Right atrium auricular region (tissue), 2 donors: ENCODE measurements around the gene GRAP2. TPM values are rescaled to one million over a fixed set of nuclear protein-coding genes. Genes with fewer than 3 reads are reported as not detected.

Experiments used
- DNase-seq: peaks from one replicate; pipeline ENCODE4 v3.0.0-alpha.2; 2019; ENCODE audit warnings: low spot score
- H3K27ac ChIP-seq, 2 donors: fragments of 200-600 bp; sonication (generic); 1 replicate in 1 of 2; 2 replicates in 1 of 2; pipeline ENCODE4 v1.5.1; 2016 to 2019
- H3K27me3 ChIP-seq, 2 donors: fragments of 200-600 bp; sonication (generic); one replicate each; pipeline versions ENCODE4 v1.5.1 to v1.6.0; 2017 to 2019
- H3K36me3 ChIP-seq: fragments of 200-600 bp; sonication (generic); one replicate; pipeline ENCODE4 v1.5.1; 2016
- H3K4me1 ChIP-seq, 2 donors: fragments of 200-600 bp; sonication (generic); one replicate each; pipeline versions ENCODE4 v1.5.1 to v1.6.0; 2017 to 2019
- H3K4me3 ChIP-seq, 2 donors: fragments of 200-600 bp; sonication (generic); 1 replicate in 1 of 2; 2 replicates in 1 of 2; pipeline ENCODE4 v1.5.1; 2017 to 2019; ENCODE audit warnings: mild to moderate bottlenecking in 1 of 2, moderate library complexity in 1 of 2
- H3K9me3 ChIP-seq, 2 donors: fragments of 200-600 bp; sonication (generic); one replicate each; pipeline ENCODE4 v1.5.1; 2019
- total RNA-seq, 2 donors: library from RNA; depleted of rRNA; stranded (reverse); fragments of >200 nt; gene quantifications; one replicate each; pipeline ENCODE4 v1.1.0, GENCODE V29; 2016
- TF ChIP-seq, protein P1 (sequence below), 2 donors: fragments of 200-600 bp; sonication (generic); IDR thresholded peaks; one replicate each; pipeline ENCODE4 v1.5.1; 2019; ENCODE audit warnings: antibody characterized with exemption in 2 of 2

Gene GRAP2
- total RNA-seq, 2 donors from 2014 or later, result 1.3 to 2.4 TPM

DNA sequence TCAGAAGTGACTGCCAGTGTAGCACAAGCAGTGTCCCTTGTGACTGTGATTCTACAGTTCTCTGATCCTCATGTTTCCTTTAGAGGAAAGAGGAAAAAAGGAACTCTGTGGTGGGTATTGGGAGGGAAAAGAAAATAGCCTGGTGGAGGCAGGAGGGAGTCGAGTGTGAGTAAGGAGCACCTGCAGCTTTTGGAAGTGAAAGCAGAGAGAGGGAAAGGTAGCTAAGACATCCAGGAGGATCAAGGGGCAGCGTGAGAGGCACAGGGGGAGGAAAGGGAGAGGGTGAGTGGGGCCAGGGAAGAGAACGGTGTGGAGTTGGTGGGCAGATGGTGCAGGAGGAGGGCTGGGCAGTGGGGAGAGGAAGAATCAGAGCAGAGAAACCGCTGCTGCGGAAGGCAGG lies 71.8 kb downstream of the GRAP2 start:
- TF ChIP-seq, protein P1, sequence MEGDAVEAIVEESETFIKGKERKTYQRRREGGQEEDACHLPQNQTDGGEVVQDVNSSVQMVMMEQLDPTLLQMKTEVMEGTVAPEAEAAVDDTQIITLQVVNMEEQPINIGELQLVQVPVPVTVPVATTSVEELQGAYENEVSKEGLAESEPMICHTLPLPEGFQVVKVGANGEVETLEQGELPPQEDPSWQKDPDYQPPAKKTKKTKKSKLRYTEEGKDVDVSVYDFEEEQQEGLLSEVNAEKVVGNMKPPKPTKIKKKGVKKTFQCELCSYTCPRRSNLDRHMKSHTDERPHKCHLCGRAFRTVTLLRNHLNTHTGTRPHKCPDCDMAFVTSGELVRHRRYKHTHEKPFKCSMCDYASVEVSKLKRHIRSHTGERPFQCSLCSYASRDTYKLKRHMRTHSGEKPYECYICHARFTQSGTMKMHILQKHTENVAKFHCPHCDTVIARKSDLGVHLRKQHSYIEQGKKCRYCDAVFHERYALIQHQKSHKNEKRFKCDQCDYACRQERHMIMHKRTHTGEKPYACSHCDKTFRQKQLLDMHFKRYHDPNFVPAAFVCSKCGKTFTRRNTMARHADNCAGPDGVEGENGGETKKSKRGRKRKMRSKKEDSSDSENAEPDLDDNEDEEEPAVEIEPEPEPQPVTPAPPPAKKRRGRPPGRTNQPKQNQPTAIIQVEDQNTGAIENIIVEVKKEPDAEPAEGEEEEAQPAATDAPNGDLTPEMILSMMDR (IDR thresholded peaks at IDR 0.05), result no peak
- Histone ChIP-seq H3K4me1 (peaks cover 0 to 23% of the 10 kb centered on the region in 2 donors), H3K36me3 (no peaks in the 10 kb centered on the region), H3K4me3 (no peak overlapping the region), H3K27ac (no peak overlapping the region), H3K9me3 (no peaks in the 10 kb centered on the region), H3K27me3 (no peaks in the 10 kb centered on the region)
- DNase-seq, result no peak

DNA sequence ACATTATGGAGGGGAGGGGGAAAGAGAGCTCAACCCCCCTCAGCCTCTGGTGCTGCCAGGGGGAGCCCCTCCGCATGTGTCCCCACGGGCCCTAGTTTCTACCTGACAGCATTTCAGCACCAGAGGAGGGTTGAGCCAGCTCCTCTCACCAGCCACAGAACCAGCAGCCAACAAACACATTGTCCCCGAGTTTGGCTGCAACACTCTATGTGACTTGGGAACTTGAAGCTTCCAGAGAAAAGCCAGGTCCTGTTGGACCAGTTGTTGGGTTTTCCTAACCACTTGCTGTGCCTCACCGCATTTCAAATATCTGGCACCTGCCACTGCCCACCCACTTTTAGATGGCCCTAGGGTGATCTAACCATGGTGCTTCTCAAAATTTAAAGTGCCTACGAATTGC lies 72.8 kb downstream of the GRAP2 start:
- no peak overlapping the region for H3K4me3 ChIP-seq
- no peaks in the 10 kb centered on the region for H3K27me3 ChIP-seq
- no peak overlapping the region for H3K27ac ChIP-seq
- H3K4me1 ChIP-seq, result peaks cover 0 to 13% of the 10 kb centered on the region in 2 donors
- no peaks in the 10 kb centered on the region for H3K9me3 ChIP-seq
- no peak for DNase-seq
- H3K36me3 ChIP-seq, result no peaks in the 10 kb centered on the region
- TF ChIP-seq, protein P1 (IDR thresholded peaks at IDR 0.05), result no peak

DNA sequence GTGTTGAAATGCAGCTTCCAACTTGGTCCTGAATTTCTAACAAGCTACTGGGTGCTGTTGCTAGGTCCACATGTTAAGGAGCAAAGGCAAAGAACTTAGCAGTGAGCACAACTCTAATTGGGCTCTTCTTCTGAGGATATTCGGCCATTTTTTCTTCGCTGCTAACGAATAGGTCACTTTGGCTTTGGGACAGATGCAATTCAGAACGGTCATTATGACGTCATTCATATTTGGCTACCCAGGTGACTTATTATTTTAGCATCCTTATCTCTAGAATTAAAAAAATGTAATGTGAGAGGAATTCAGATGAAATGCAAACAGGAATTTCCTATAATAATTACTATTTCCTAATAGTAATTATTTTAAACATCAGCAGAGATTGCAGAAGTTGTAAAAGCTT lies 73.2 kb downstream of the GRAP2 start:
- Histone ChIP-seq H3K9me3 (no peaks in the 10 kb centered on the region), H3K27me3 (no peaks in the 10 kb centered on the region), H3K27ac (no peak overlapping the region), H3K36me3 (no peaks in the 10 kb centered on the region), H3K4me1 (peaks cover 0 to 9% of the 10 kb centered on the region in 2 donors), H3K4me3 (no peak overlapping the region)
- TF ChIP-seq, protein P1 (IDR thresholded peaks at IDR 0.05), result no peak
- DNase-seq, result no peak

DNA sequence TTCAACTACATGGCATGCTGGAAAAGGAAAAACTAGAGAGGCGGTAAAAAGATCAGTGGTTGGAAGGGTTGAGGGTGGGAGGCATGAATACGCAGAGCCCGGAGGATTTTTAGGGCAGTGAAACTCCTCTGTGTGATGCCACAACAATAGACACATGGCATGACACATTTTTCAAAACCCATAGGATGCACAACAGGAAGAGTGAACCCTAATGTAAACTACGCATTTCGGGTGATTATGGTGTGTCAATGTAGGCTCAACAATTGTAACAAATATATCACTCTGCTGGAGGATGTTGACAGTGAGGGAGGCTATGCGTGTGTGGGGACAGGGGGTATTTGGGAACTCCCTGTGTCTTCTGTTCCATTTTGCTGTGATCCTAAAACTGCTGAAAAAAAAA lies 78.2 kb downstream of the GRAP2 start:
- no peaks in the 10 kb centered on the region for H3K9me3 ChIP-seq
- H3K27me3 ChIP-seq, result no peaks in the 10 kb centered on the region
- TF ChIP-seq, protein P1 (IDR thresholded peaks at IDR 0.05), result no peak

DNA sequence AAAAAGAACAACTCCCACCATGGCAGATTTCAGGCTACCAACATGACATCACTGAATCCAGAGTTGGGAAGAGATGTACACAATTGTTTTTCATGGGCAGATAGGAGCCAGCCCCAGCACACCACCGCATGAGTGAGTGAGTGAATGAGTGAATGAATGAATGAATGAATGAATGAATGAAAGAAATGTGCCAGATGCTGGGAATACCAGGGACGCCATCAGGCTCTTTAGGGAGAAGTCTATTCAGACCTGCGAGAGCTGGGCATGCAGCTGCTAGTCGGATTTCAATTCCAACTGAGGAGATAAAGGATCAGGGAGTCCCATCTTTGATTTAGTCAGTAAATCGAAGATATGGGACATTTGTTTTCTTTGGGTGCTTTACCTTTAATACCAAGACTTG lies 78.6 kb downstream of the GRAP2 start:
- H3K4me3 ChIP-seq, result no peak overlapping the region
- no peaks in the 10 kb centered on the region for H3K36me3 ChIP-seq
- no peak overlapping the region for H3K27ac ChIP-seq
- no peak for DNase-seq
- TF ChIP-seq, protein P1 (IDR thresholded peaks at IDR 0.05), result no peak
- no peaks in the 10 kb centered on the region for H3K4me1 ChIP-seq
- H3K9me3 ChIP-seq, result no peaks in the 10 kb centered on the region
- no peaks in the 10 kb centered on the region for H3K27me3 ChIP-seq

More for the DNA sequence above, 78.2 kb downstream of the GRAP2 start:
- H3K4me3 ChIP-seq, result no peak overlapping the region
- DNase-seq, result no peak
- H3K36me3 ChIP-seq, result no peaks in the 10 kb centered on the region
- no peak overlapping the region for H3K27ac ChIP-seq
- no peaks in the 10 kb centered on the region for H3K4me1 ChIP-seq

DNA sequence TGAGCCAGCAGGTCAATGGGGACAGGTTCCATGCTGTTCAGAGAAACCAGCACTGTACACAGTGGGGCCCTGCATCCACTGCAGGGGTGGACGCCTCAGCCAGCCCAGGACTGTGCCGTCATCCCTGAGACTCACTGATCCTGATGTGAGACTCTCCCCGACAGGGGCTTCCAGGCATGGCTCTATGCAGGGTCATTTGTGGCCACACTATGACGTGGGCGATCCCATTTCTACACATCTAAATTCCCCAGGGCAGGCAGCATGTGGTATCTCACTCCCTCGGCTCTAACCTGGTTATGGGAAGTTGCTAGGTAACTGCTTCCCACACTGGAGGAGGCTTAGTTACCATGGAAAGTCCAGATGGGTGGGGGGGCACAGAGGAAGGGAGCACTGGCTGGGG lies 79.7 kb downstream of the GRAP2 start:
- H3K4me3 ChIP-seq, result no peak overlapping the region
- H3K9me3 ChIP-seq, result no peaks in the 10 kb centered on the region
- no peaks in the 10 kb centered on the region for H3K4me1 ChIP-seq
- H3K27ac ChIP-seq, result no peak overlapping the region
- DNase-seq, result no peak
- H3K36me3 ChIP-seq, result no peaks in the 10 kb centered on the region
- TF ChIP-seq, protein P1 (IDR thresholded peaks at IDR 0.05), result no peak
- H3K27me3 ChIP-seq, result no peaks in the 10 kb centered on the region
